ENCODE measurements around the gene FLYWCH2.
A peak's percentile ranks its signal among the peaks of the same experiment; 100 is the strongest.
"Not testable (repeated sequence)": the region's sequence is repeated elsewhere in the genome, so short reads cannot be mapped to it uniquely, and the experiment has no call there.

The FLYWCH2 gene

DNA sequence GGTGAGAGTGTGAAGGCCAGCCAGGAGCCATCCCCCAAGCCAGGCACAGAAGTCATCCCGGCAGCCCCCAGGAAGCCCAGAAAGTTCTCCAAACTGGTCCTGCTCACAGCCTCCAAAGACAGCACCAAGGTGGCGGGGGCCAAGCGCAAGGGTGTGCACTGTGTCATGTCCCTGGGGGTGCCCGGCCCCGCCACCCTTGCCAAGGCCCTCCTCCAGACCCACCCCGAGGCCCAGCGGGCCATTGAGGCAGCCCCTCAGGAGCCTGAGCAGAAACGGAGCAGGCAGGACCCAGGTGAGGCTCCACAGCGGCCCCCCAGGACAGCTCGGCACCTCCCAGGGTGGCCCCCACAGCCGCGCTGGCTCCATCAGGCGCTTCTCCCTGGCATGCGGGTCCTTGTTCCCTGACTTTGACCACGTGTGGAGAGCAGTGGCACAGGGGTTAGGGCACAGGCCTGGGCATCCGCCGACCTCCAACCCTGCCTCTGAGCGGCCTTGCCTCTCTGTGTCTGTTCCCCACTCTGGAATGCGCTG lies 13.5 kb downstream of the FLYWCH2 start:
- Mint-ChIP-seq H3K4me1 (peaks cover 5% of the 10 kb centered on the region), H3K9me3 (no peaks in the 10 kb centered on the region), H3K4me3 (no peak overlapping the region), H3K27me3 (no peaks in the 10 kb centered on the region), H3K27ac (no peak overlapping the region)
- DNase-seq (no peak), ATAC-seq (no peak)

- Mint-ChIP-seq H3K4me1 (peaks cover 5% of the 10 kb centered on the region), H3K27ac (peak overlapping the region in 1 of 2 donors; percentile 74), H3K9me3 (no peaks in the 10 kb centered on the region), H3K27me3 (no peaks in the 10 kb centered on the region), H3K4me3 (no peak overlapping the region)
- ATAC-seq (no peak), DNase-seq (no peak)
These were observed 14.1 kb downstream of the FLYWCH2 start for GRCh38 chr16:2897110-2897509.

DNA sequence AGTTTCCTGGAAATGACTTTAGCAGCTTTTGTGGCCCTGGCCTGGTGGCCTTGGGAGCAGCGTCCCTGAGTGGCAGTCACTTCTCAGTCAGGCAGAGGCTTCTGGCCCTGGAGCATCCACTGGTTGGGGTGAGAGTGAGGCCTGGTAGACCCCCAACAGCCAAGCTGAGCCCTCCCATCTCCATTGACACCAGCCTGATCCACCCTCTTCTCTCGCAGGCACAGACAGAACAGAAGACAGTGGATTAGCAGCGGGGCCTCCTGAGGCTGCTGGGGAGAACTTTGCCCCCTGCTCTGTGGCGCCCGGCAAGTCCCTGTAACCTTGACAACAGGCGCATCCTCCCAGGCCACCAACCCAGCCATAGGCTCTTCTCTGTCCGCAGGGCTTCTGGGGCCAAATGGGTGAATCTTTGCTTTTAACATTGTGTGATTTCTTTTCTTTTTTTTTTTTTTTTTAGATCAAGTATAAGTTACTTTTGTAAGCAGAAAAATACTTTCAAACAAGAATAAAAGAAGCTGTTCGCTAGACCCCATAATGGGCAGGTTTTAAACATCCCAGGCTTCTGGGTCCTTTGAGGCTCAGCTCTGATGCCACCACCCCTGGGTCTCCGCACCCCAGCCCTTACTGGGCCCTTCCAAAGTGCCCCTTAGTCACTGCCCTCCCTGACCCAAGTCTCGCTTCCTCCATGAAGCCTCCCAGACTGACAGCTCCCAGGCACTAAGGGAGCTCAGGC lies 16.0 kb downstream of the FLYWCH2 start:
- H3K27ac Mint-ChIP-seq = peak overlapping the region in 1 of 2 donors; percentile 13
- ATAC-seq (no peak), DNase-seq (no peak)
- peaks cover 10% of the 10 kb centered on the region for H3K4me1 Mint-ChIP-seq
- no peaks in the 10 kb centered on the region for H3K9me3 Mint-ChIP-seq
- H3K27me3 Mint-ChIP-seq = no peaks in the 10 kb centered on the region
- no peak overlapping the region for H3K4me3 Mint-ChIP-seq

DNA sequence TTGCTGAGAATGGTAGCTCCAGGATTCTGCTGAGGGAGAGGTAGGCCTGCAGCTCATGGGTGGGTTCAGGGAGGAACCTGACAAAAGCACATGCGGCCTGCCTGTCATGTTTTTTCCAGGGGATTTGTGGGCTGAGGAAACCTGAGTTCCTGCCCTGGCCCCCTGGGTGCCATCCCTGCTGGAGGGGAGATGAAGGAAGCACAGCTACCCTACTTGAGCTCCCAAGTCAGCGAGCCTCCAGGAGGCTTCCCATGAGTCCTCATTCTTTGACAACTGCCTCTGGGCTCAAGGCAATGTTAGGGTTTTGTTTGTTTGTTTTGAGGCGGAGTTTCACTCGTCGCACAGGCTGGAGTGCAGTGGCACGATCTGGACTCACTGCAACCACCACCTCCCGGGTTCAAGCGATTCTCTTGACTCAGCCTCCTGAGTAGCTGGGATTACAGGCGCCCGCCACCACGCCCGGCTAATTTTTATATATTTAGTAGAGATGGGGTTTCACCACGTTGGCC lies 16.6 kb downstream of the FLYWCH2 start:
- ATAC-seq (no peak), DNase-seq (no peak)
- peak overlapping the region; percentile 13 to 42 for H3K27ac Mint-ChIP-seq
- no peaks in the 10 kb centered on the region for H3K9me3 Mint-ChIP-seq
- peaks cover 14% of the 10 kb centered on the region for H3K4me1 Mint-ChIP-seq
- H3K27me3 Mint-ChIP-seq = no peaks in the 10 kb centered on the region
- H3K4me3 Mint-ChIP-seq = no peak overlapping the region

DNA sequence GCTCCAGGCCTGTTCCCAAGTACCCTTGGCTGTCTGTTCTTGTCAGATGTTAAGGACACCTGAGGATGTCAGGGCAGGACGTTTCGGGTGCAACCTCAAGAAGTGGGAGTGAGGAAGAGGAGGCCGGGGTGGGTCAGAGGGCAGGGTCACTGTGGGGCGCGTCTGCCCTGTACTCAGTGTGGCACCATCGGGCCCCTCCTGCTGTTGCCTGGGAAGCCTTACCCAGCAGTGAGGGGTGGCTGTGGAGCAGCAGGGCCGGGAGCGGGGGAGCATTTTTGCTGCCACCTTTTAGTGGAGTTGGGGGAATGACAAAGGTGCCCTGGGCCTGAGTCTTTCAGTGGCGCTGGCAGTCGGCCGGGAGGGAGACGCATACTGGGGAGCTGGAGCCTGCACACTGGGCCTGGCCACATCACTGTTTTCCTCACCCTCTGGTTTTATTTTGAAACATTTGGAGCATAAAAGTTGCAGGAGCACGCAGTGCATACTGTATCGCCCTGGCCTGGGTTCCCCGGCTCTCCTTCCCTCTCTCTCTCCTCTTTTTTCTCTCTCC lies 17.6 kb downstream of the FLYWCH2 start:
- H3K4me3 Mint-ChIP-seq = no peak overlapping the region
- ATAC-seq (no peak), DNase-seq (no peak)
- peaks cover 15% of the 10 kb centered on the region for H3K4me1 Mint-ChIP-seq
- H3K27ac Mint-ChIP-seq = peak overlapping the region in 1 of 2 donors; percentile 61
- no peaks in the 10 kb centered on the region for H3K9me3 Mint-ChIP-seq
- no peaks in the 10 kb centered on the region for H3K27me3 Mint-ChIP-seq

- peaks cover 34% of the 10 kb centered on the region for H3K4me1 Mint-ChIP-seq
- DNase-seq (no peak), ATAC-seq (no peak)
- no peaks in the 10 kb centered on the region for H3K9me3 Mint-ChIP-seq
- H3K4me3 Mint-ChIP-seq = no peak overlapping the region
- no peak overlapping the region for H3K27ac Mint-ChIP-seq
- H3K27me3 Mint-ChIP-seq = no peaks in the 10 kb centered on the region
These were observed 19.5 kb downstream of the FLYWCH2 start for GRCh38 chr16:2902337-2903130.

DNA sequence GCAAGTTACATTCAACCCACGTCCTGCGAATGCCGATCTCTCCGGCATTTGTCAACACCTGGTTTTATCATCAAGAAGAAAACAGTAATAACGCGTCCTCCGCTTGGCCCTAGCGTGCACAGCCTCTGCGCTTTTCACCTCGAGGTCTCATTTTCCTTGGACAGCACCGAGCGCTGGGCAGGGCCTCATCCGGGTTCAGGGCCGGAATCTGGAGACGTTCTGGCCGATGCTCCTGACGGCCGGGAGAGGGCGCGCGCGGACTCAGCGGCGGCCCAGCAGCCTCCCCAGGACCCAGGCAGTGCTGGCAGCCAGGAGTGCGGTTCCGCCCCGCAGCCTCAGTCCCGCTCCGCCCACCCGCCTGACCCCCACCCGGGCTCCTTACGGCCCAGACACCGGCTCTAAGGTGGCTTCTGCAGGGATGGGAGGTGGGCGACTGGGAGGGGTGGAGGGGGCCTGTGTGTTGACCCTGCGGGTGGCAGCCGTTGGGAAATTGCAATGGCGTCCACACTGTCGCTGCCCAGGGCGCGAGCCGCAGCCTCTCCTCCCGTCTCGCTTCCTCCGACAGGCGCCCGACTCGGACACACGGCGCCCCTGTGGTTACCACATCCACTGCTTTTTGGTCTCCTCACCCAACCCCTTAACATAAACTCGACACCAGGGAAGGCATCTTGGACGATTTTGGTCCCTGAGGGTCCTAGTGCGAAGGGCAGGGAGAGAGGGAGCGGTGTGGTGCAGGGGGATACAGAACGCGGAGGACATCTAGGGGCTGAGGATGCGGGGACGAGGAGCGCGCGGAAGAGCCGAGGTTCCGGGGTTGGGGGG lies 21.3 kb downstream of the FLYWCH2 start:
- Mint-ChIP-seq H3K9me3 (no peaks in the 10 kb centered on the region), H3K4me3 (peak overlapping the region; percentile 91 to 94), H3K4me1 (peaks cover 30% of the 10 kb centered on the region), H3K27me3 (no peaks in the 10 kb centered on the region), H3K27ac (peak overlapping the region; percentile 52 to 92)
- peak; percentile 68 for ATAC-seq
- DNase-seq = peak; percentile 83

DNA sequence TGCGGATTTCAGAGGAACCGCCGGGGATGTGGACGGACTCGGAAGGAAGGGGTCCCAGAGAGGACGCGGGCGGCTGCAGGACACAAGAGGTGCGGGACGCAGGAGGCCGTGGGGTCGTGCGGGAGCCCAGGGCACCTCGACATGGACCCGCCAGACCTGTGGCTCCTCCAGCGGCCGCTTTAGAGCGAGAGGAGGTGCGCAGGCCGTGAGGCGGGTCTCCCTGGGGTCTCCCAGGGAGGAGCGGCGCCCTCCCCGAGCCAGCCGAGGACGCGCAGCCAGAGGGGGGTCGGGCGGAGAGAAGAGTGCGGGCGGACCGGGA lies 21.9 kb downstream of the FLYWCH2 start:
- H3K27ac Mint-ChIP-seq = peak overlapping the region; percentile 52 to 92
- peak overlapping the region; percentile 91 to 94 for H3K4me3 Mint-ChIP-seq
- peaks cover 30% of the 10 kb centered on the region for H3K4me1 Mint-ChIP-seq
- ATAC-seq (no peak), DNase-seq (no peak)
- H3K27me3 Mint-ChIP-seq = no peaks in the 10 kb centered on the region
- H3K9me3 Mint-ChIP-seq = no peaks in the 10 kb centered on the region

- peak; percentile 80 for ATAC-seq
- no peaks in the 10 kb centered on the region for H3K9me3 Mint-ChIP-seq
- H3K4me1 Mint-ChIP-seq = peaks cover 30% of the 10 kb centered on the region
These were observed 22.4 kb downstream of the FLYWCH2 start for GRCh38 chr16:2905241-2905987.

DNA sequence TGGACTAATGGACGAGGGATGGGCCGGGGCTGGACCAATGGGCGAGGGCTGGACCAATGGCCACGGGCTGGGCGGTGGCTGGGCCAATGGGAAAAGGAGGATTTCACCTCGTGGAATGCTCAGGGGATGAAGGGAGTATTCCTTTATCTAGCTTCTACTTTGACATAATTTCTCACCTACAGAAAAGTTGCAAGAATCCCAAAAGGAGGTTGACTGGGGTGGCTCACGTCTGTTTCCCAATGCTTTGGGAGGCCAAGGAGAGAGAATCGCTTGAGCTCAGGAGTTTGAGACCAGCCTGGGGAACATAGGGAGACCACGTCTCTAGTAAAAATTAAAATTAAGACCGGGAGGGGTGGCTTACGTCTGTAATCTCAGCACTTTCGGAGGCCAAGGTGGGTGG lies 23.0 kb downstream of the FLYWCH2 start:
- peaks cover 30% of the 10 kb centered on the region for H3K4me1 Mint-ChIP-seq
- H3K9me3 Mint-ChIP-seq = no peaks in the 10 kb centered on the region
- H3K27me3 Mint-ChIP-seq = no peaks in the 10 kb centered on the region
- no peak for ATAC-seq
- DNase-seq = no peak
- peak overlapping the region; percentile 75 to 87 for H3K4me3 Mint-ChIP-seq
- peak overlapping the region; percentile 30 to 34 for H3K27ac Mint-ChIP-seq

More at GRCh38 chr16:2905241-2905987, 22.4 kb downstream of the FLYWCH2 start:
- H3K27me3 Mint-ChIP-seq = no peaks in the 10 kb centered on the region
- H3K27ac Mint-ChIP-seq = peak overlapping the region in 1 of 2 donors; percentile 52
- peak; percentile 97 to 98 for DNase-seq
- H3K4me3 Mint-ChIP-seq = peak overlapping the region; percentile 91 to 94

GRCh38 chr16:2907084-2907753 lies 24.2 kb downstream of the FLYWCH2 start:
- not testable (repeated sequence) for H3K4me3 Mint-ChIP-seq, H3K9me3 Mint-ChIP-seq, H3K27me3 Mint-ChIP-seq, ATAC-seq, H3K27ac Mint-ChIP-seq
- peak; percentile 43 to 60 for DNase-seq
- peaks cover 37% of the 10 kb centered on the region for H3K4me1 Mint-ChIP-seq

GRCh38 chr16:2910441-2910969 lies 27.5 kb downstream of the FLYWCH2 start:
- no peak for DNase-seq
- Mint-ChIP-seq H3K4me3 (peak overlapping the region in 1 of 2 donors; percentile 95), H3K4me1 (peaks cover 50% of the 10 kb centered on the region), H3K9me3 (no peaks in the 10 kb centered on the region), H3K27ac (no peak overlapping the region), H3K27me3 (no peaks in the 10 kb centered on the region)
- no peak for ATAC-seq

DNA sequence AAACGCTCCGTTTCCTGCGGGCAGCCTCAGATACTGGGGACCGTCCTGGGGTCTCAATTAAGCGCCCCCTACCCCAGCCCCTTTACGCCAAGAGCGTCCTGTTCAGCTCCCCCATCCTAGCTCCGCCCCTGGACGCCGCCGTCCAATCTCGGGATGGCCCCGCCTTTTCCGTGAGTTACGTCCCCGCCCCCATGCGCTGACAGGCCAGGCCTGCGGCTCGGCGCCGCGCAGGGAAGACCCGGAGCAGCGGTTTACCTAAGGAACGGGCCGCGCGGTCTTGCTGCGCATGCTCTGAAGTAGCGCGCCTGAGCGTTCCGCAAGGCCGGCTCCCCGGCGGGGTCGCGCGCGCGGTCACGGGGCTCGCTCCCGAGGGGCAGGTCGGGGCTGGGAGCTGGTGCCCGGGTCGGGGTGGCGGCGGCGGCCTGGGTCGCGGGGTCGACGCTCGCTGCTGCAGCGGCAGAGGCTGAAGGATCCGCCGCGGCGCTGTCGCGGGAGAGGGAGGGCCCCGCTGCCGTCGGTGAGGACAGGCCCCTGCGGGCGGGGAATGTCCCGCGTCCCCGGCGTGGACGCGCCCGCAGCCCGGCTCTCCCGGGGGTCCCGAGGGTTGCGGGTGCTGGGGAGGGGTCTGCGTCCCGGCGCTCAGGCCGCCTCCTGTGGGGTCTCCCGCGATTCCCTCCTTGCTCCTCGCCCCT lies 28.8 kb downstream of the FLYWCH2 start, which contains the start of gene FLYWCH1:
Gene FLYWCH1 (plus strand): TSS at position 294 of the 692 bp plus-strand sequence. CDS start 17,755 bp downstream, outside the sequence.
- Mint-ChIP-seq H3K4me3 (peak within 1 kb of the TSS; percentile 95), H3K27ac (peak within 1 kb of the TSS; percentile 42 to 92), H3K4me1 (peaks cover 40% of the 10 kb centered on the region), H3K9me3 (no peaks in the 10 kb centered on the region), H3K27me3 (no peaks in the 10 kb centered on the region)
- ATAC-seq (peak; percentile 96), DNase-seq (peak; percentile 98 to 99)
